ENCODE measurements around the gene SPATA33.

GRCh38 chr16:89618109-89618998 lies 39.3 kb upstream of the SPATA33 start:
- TF ChIP-seq CTCF (IDR thresholded peaks at IDR 0.05) (no peak), POLR2AphosphoS5 (IDR thresholded peaks at IDR 0.05) (no peak)
